GM12891 (cell line): ENCODE data around the gene PTPRT.

Experiments used
- PAX5 ChIP-seq: IDR thresholded peaks from 2 replicates; pipeline ENCODE4 v1.6.1; 2011; ENCODE audit warnings: low read length, moderate library complexity, mild to moderate bottlenecking; ENCODE audit not compliant: insufficient read depth, severe bottlenecking
- POLR2A ChIP-seq: IDR thresholded peaks from 2 replicates; pipeline ENCODE4 v1.6.1; 2011; ENCODE audit warnings: low read depth, low read length, control low read depth
- POLR2AphosphoS5 ChIP-seq: IDR thresholded peaks from 2 replicates; pipeline ENCODE4 v1.6.1; 2011; ENCODE audit warnings: low read depth, low read length, control low read depth

DNA sequence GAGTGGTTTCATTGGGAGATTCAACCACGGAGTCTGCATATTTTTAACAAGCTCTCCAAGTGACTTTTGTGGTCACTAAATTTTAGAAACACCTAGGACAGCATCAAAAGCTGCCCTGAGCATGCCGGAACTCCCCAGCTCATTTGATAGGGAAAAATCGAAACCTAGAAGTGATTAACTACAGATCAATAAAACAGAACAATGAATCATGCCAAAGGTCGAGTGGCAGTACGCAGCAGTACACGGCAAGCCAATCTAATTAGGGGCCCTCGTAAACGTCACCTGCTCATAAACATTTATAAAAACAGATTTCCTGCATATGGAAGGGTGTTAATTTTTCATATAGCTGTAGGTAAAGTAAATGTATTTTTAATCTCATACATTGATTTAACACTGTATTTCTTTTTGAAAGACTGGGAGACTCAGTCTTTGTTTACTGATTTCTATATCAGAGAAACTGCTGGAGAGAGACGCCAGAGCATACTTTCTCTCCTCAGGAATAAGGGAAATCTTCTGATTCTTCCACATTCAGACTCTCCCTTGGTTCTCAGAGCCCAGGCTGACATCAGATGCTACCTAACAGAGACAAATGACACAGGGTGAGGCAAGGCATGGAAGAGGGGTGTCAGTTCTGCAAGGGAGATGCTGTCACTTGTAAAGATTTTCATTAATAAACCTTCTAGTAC, 232.5 kb downstream of the PTPRT start:
- TF ChIP-seq POLR2A = no peak
- no peak for TF ChIP-seq PAX5
- TF ChIP-seq POLR2AphosphoS5 = no peak
